IMR-90 (cell line): ENCODE data around the gene C20orf144. TPM values are rescaled to one million over a fixed set of nuclear protein-coding genes. Genes with fewer than 3 reads are reported as not detected.

Experiments
- ATAC-seq: fragments of 200-7000 bp; cut with Tn5 transposase; 2 replicates; pipeline ENCODE4 v1.9.1; 2020; ENCODE audit warnings: low read depth, mild to moderate bottlenecking, moderate library complexity
- BruUV-seq: library from RNA; stranded (reverse); fragments of 400-500 nt; replicated peaks from 2 replicates; lab custom pipeline; 2021; lab: Mats Ljungman, UMichigan
- CTCF ChIA-PET: fragments of 300-600 bp; formaldehyde crosslinking; extraction: SDS; loops from one replicate; lab custom pipeline; 2021; ENCODE audit warnings: antibody characterized with exemption; lab: Yijun Ruan, JAX
- POLR2A ChIA-PET: fragments of 300-600 bp; sonication (Branson Sonifier 250); formaldehyde crosslinking; loops from one replicate; lab custom pipeline; 2022; ENCODE audit warnings: antibody characterized with exemption; ENCODE audit not compliant: unreplicated experiment; lab: Charles Lee
- DNase-seq: peaks from one replicate; pipeline ENCODE4 v3.0.0; 2013
- H2AFZ ChIP-seq: replicated peaks from 2 replicates; pipeline ENCODE3; 2013; ENCODE audit warnings: low read length, mild to moderate bottlenecking; ENCODE audit not compliant: poor library complexity
- H2AK5ac ChIP-seq: 2 replicates; pipeline ENCODE4 v1.6.1; 2013; ENCODE audit warnings: low read depth, low read length, inconsistent platforms
- H2AK9ac ChIP-seq: replicated peaks from 2 replicates; pipeline ENCODE3; 2013; ENCODE audit warnings: mild to moderate bottlenecking, low read depth, low read length, moderate library complexity; ENCODE audit not compliant: poor library complexity
- H2BK120ac ChIP-seq: 2 replicates; pipeline ENCODE4 v1.6.1; 2013; ENCODE audit warnings: low read depth, low read length, inconsistent platforms
- H2BK15ac ChIP-seq: 3 replicates; pipeline ENCODE4 v1.6.1; 2013; ENCODE audit warnings: low read depth, low read length, inconsistent platforms
- H2BK20ac ChIP-seq: 2 replicates; pipeline ENCODE4 v1.6.1; 2013; ENCODE audit warnings: low read depth, mild to moderate bottlenecking, inconsistent platforms, low read length, moderate library complexity
- H2BK5ac ChIP-seq: 2 replicates; pipeline ENCODE4 v1.6.1; 2013; ENCODE audit warnings: mild to moderate bottlenecking, low read depth, low read length, inconsistent platforms; ENCODE audit not compliant: poor library complexity, severe bottlenecking
- H3K14ac ChIP-seq: replicated peaks from 2 replicates; pipeline ENCODE4 v1.6.1; 2013; ENCODE audit warnings: low read depth, low read length, inconsistent platforms
- H3K18ac ChIP-seq: 2 replicates; pipeline ENCODE4 v1.6.1; 2013; ENCODE audit warnings: low read depth, low read length, control low read depth
- H3K23ac ChIP-seq: 2 replicates; pipeline ENCODE4 v1.6.1; 2013; ENCODE audit warnings: low read depth, low read length, inconsistent platforms
- H3K27ac ChIP-seq: 2 replicates; pipeline ENCODE4 v1.5.1; 2013; ENCODE audit warnings: mild to moderate bottlenecking, control low read depth, low read length; ENCODE audit not compliant: insufficient read depth
- H3K27me3 ChIP-seq: 2 replicates; pipeline ENCODE4 v1.6.1; 2013; ENCODE audit warnings: low read length; ENCODE audit not compliant: control insufficient read depth, insufficient read depth
- H3K36me3 ChIP-seq: 2 replicates; pipeline ENCODE4 v1.6.1; 2013; ENCODE audit warnings: low read length, mixed read lengths; ENCODE audit not compliant: control insufficient read depth, insufficient read depth
- H3K4ac ChIP-seq: 2 replicates; pipeline ENCODE4 v1.6.1; 2013; ENCODE audit warnings: low read depth, low read length, inconsistent platforms
- H3K4me1 ChIP-seq: 2 replicates; pipeline ENCODE4 v1.6.1; 2013; ENCODE audit warnings: low read length, mixed read lengths; ENCODE audit not compliant: control insufficient read depth, insufficient read depth
- H3K4me2 ChIP-seq: 2 replicates; pipeline ENCODE4 v1.6.1; 2013; ENCODE audit warnings: low read depth, mild to moderate bottlenecking, control low read depth, low read length, moderate library complexity
- H3K4me3 ChIP-seq: 2 replicates; pipeline ENCODE4 v1.5.1; 2013; ENCODE audit warnings: low read depth, mild to moderate bottlenecking, control low read depth, low read length, moderate library complexity; ENCODE audit not compliant: insufficient read depth
- H3K56ac ChIP-seq: 2 replicates; pipeline ENCODE4 v1.6.1; 2013; ENCODE audit warnings: low read length, inconsistent platforms; ENCODE audit not compliant: insufficient read depth; ENCODE audit errors: extremely low read depth
- H3K79me1 ChIP-seq, 2 experiments: 2 replicates each; pipeline ENCODE4 v1.6.1; 2013; ENCODE audit warnings: low read length in 2 of 2, inconsistent platforms in 1 of 2, low read depth in 1 of 2
- H3K9ac ChIP-seq: 2 replicates; pipeline ENCODE4 v1.6.1; 2013; ENCODE audit warnings: low read depth, low read length, control low read depth
- H3K9me1 ChIP-seq: 2 replicates; pipeline ENCODE4 v1.6.1; 2013; ENCODE audit warnings: low read length, inconsistent platforms; ENCODE audit not compliant: insufficient read depth
- H3K9me3 ChIP-seq: 2 replicates; pipeline ENCODE4 v1.6.1; 2013; ENCODE audit warnings: low read length; ENCODE audit not compliant: control insufficient read depth, insufficient read depth
- H4K20me1 ChIP-seq: 2 replicates; pipeline ENCODE4 v1.6.1; 2013; ENCODE audit warnings: low read length, inconsistent platforms; ENCODE audit not compliant: insufficient read depth
- H4K5ac ChIP-seq: 2 replicates; pipeline ENCODE4 v1.6.1; 2013; ENCODE audit warnings: mild to moderate bottlenecking, low read depth, low read length, control low read depth
- H4K8ac ChIP-seq, 2 experiments: 2 replicates each; pipeline ENCODE4 v1.6.1; 2013; ENCODE audit warnings: low read depth in 2 of 2, low read length in 2 of 2, control low read depth in 1 of 2, inconsistent platforms in 1 of 2
- H4K91ac ChIP-seq: 2 replicates; pipeline ENCODE4 v1.6.1; 2013; ENCODE audit warnings: low read depth, low read length, inconsistent platforms; ENCODE audit not compliant: insufficient read depth
- BHLHE40 ChIP-seq: fragments of 150-350 bp; IDR thresholded peaks from 2 replicates; pipeline ENCODE4 v1.6.1; 2016; ENCODE audit warnings: mild to moderate bottlenecking, low read depth, low read length
- CEBPB ChIP-seq: IDR thresholded peaks from 2 replicates; pipeline ENCODE4 v1.6.1; 2012; ENCODE audit warnings: low read depth, low read length, improper control_type of control experiment
- CHD1 ChIP-seq: IDR thresholded peaks from 2 replicates; pipeline ENCODE4 v1.6.1; 2012; ENCODE audit warnings: low read depth, low read length, improper control_type of control experiment
- FOS ChIP-seq: fragments of 150-350 bp; IDR thresholded peaks from 2 replicates; pipeline ENCODE4 v1.6.1; 2016; ENCODE audit warnings: low read depth, low read length
- MAFK ChIP-seq: IDR thresholded peaks from 2 replicates; pipeline ENCODE4 v1.6.1; 2012; ENCODE audit warnings: low read depth, low read length, improper control_type of control experiment
- MAZ ChIP-seq: IDR thresholded peaks from 2 replicates; pipeline ENCODE4 v1.6.1; 2012; ENCODE audit warnings: low read depth, mild to moderate bottlenecking, low read length, improper control_type of control experiment, moderate library complexity, borderline replicate concordance
- NFE2L2 ChIP-seq: fragments of 150-350 bp; IDR thresholded peaks from 2 replicates; pipeline ENCODE4 v1.6.1; 2016; ENCODE audit warnings: low read depth, mild to moderate bottlenecking, low read length
- POLR2A ChIP-seq: IDR thresholded peaks from 2 replicates; pipeline ENCODE4 v1.6.1; 2012; ENCODE audit warnings: mild to moderate bottlenecking, low read depth, low read length
- RAD21 ChIP-seq: IDR thresholded peaks from 2 replicates; pipeline ENCODE4 v1.6.1; 2012; ENCODE audit warnings: low read length, improper control_type of control experiment
- RCOR1 ChIP-seq: IDR thresholded peaks from 2 replicates; pipeline ENCODE4 v1.6.1; 2012; ENCODE audit warnings: mild to moderate bottlenecking, low read length, improper control_type of control experiment; ENCODE audit not compliant: insufficient replicate concordance
- RFX5 ChIP-seq: IDR thresholded peaks from 2 replicates; pipeline ENCODE4 v1.8.0; 2012; ENCODE audit warnings: low read depth, mild to moderate bottlenecking, low read length, moderate library complexity
- SMC3 ChIP-seq: fragments of 150-350 bp; IDR thresholded peaks from 2 replicates; pipeline ENCODE4 v1.6.1; 2016; ENCODE audit warnings: low read depth, mild to moderate bottlenecking, antibody characterized with exemption, low read length, moderate library complexity
- USF2 ChIP-seq: fragments of 150-350 bp; IDR thresholded peaks from 2 replicates; pipeline ENCODE4 v1.6.1; 2017; ENCODE audit warnings: mild to moderate bottlenecking, antibody characterized with exemption, low read length, low read depth
- WGBS, 2 experiments: methylation state at CpG; one replicate each; pipeline versions ENCODE4 v1.1.5 to v1.1.7; 2013; ENCODE audit warnings: missing lambda C conversion rate in 2 of 2; ENCODE audit not compliant: insufficient read length in 1 of 2; ENCODE audit errors: extremely low coverage in 2 of 2; 5-methylcytosine and 5-hydroxymethylcytosine counted together
- dilution Hi-C: fragments of 300-500 bp; cut with HindIII; formaldehyde crosslinking; loops from one replicate; pipeline ENCODE4 v1.14.3; 2018; ENCODE audit warnings: low sequenced_read_pairs; ENCODE audit not compliant: unreplicated experiment
- in situ Hi-C: fragments of 300-500 bp; cut with MboI; formaldehyde crosslinking; loops from 3 replicates; pipeline ENCODE4 v1.14.3; 2019; ENCODE audit warnings: low sequenced_read_pairs, inconsistent platforms, mixed read lengths
- intact Hi-C: fragments of 100-400 bp; cut with micrococcal nuclease; formaldehyde crosslinking; loops from 2 replicates; pipeline ENCODE4 v1.10.0; 2022
- polyA plus RNA-seq, 3 experiments: library from polyadenylated mRNA; depleted of rRNA; stranded (reverse); fragments of >200 nt; gene quantifications; 2 replicates each; pipeline ENCODE4 v1.2.3, GENCODE V29; 2012; ENCODE audit warnings: low replicate concordance in 1 of 3
- total RNA-seq: library from RNA; depleted of rRNA; stranded (reverse); fragments of >200 nt; gene quantifications from 2 replicates; pipeline ENCODE4 v1.2.3, GENCODE V29; 2012
- TF ChIP-seq, protein P1 (sequence below): conservative IDR thresholded peaks from 2 replicates; pipeline ENCODE4 v1.5.1; 2012; ENCODE audit warnings: mild to moderate bottlenecking, low read depth, low read length, improper control_type of control experiment
- TF ChIP-seq, protein P2 (sequence below): fragments of 150-350 bp; IDR thresholded peaks from 2 replicates; pipeline ENCODE4 v1.6.1; 2016; ENCODE audit warnings: low read depth, mild to moderate bottlenecking, low read length, moderate library complexity, borderline replicate concordance

C20orf144 gene
- total and polyA plus RNA-seq, 2 of the 4 experiments (the other 2 are of a cell fraction) = under 0.01 to 0.19 TPM

DNA sequence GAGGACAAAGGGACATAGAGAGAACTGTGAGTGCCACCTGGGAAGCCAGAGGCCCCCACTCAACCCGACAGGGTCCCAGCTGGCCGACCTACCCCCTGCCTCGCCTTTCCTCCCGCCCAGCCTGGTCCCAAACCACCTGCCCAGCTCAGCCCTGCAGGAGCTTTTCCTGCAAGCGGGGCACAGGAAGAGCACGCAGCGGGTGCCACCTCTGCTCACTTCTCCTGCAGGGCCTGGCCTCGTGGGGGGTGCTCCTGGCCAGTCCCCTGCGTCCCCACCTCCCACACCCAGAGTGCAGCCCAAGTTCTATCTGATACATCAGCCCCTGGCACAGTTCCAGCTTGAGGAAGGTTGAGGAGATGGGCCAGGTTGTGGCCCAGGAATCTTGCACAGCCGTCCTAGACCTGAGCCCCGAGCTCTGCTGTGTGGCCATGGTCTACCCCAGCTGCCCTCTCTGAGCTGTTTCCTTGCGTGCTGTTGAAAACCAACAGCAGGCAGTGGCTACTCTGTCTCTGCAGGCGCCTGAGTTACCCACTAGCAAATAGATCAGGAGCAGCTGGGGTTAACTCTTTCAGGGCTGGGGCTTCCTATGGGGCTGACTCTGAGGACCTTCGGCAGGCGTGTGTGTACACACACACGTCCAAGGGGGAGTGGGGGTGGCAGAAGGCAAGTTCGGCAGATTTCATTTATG lies 10.4 kb downstream of the C20orf144 start:
- CTCF ChIA-PET = no interaction called here
- peak overlapping the region in 1 of 2 experiments; percentile 79; a peak in 1 of 4 replicates for H4K8ac ChIP-seq
- H2AK9ac ChIP-seq = peak overlapping the region; percentile 97
- H2AFZ ChIP-seq = peak overlapping the region; percentile 48
- H2BK20ac ChIP-seq = 0 out of 2 replicates have a peak overlapping the region, but pooled peaks have one; percentile 25
- DNase-seq (no peak), ATAC-seq (no peak)
- peak overlapping the region; percentile 98 for H2AK5ac ChIP-seq
- H3K4me3 ChIP-seq = no peak overlapping the region
- dilution Hi-C loops = no loop called here
- POLR2A ChIA-PET = no interaction called here
- no peak overlapping the region for H3K56ac ChIP-seq
- peak overlapping the region; percentile 96; the same call in 1 of the 2 replicates for H3K23ac ChIP-seq
- in situ Hi-C loops = no loop called here
- H3K79me1 ChIP-seq = peaks cover 12 to 65% of the 10 kb centered on the region in 2 experiments; a peak in 3 of 4 replicates
- intact Hi-C loops = no loop called here
- H3K36me3 ChIP-seq = peaks cover 13% of the 10 kb centered on the region
- no peak overlapping the region for H3K27ac ChIP-seq
- H3K4me2 ChIP-seq = peak overlapping the region; percentile 99
- no peaks in the 10 kb centered on the region for H3K9me3 ChIP-seq
- peaks cover 29% of the 10 kb centered on the region for H3K4me1 ChIP-seq
- peak overlapping the region; percentile 99; the same call in 1 of the 2 replicates for H3K9ac ChIP-seq
- H3K14ac ChIP-seq = peak overlapping the region; percentile 100; the same call in 1 of the 2 replicates
- peak overlapping the region; percentile 96; the same call in 1 of the 2 replicates for H3K4ac ChIP-seq
- peaks cover 22% of the 10 kb centered on the region for H3K9me1 ChIP-seq
- no peak overlapping the region for H4K5ac ChIP-seq
- 62% methylated on average over 5 of the region's 17 CpGs; no CpG with 5 or more reads in 1 of the 2 experiments for WGBS, 2 experiments
- no peaks in the 10 kb centered on the region for H3K27me3 ChIP-seq
- H2BK5ac ChIP-seq = no peak overlapping the region
- peaks cover 22% of the 10 kb centered on the region; the same call in 1 of the 2 replicates for H4K20me1 ChIP-seq
- H2BK15ac ChIP-seq = no peak overlapping the region
- no TSS peak for BruUV-seq
- no peak overlapping the region for H4K91ac ChIP-seq
- H3K18ac ChIP-seq = no peak overlapping the region
- TF ChIP-seq CHD1 (no peak), CEBPB (no peak), RAD21 (no peak), NFE2L2 (no peak), RCOR1 (no peak), POLR2A (no peak), MAFK (no peak), FOS (no peak), SMC3 (no peak), USF2 (no peak), RFX5 (no peak), MAZ (no peak), BHLHE40 (no peak)
- TF ChIP-seq, protein P1, sequence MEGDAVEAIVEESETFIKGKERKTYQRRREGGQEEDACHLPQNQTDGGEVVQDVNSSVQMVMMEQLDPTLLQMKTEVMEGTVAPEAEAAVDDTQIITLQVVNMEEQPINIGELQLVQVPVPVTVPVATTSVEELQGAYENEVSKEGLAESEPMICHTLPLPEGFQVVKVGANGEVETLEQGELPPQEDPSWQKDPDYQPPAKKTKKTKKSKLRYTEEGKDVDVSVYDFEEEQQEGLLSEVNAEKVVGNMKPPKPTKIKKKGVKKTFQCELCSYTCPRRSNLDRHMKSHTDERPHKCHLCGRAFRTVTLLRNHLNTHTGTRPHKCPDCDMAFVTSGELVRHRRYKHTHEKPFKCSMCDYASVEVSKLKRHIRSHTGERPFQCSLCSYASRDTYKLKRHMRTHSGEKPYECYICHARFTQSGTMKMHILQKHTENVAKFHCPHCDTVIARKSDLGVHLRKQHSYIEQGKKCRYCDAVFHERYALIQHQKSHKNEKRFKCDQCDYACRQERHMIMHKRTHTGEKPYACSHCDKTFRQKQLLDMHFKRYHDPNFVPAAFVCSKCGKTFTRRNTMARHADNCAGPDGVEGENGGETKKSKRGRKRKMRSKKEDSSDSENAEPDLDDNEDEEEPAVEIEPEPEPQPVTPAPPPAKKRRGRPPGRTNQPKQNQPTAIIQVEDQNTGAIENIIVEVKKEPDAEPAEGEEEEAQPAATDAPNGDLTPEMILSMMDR = no peak
- TF ChIP-seq, protein P2, sequence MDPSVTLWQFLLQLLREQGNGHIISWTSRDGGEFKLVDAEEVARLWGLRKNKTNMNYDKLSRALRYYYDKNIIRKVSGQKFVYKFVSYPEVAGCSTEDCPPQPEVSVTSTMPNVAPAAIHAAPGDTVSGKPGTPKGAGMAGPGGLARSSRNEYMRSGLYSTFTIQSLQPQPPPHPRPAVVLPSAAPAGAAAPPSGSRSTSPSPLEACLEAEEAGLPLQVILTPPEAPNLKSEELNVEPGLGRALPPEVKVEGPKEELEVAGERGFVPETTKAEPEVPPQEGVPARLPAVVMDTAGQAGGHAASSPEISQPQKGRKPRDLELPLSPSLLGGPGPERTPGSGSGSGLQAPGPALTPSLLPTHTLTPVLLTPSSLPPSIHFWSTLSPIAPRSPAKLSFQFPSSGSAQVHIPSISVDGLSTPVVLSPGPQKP = no peak
- H2BK120ac ChIP-seq = no peak overlapping the region
